Activated naive CD8-positive, alpha-beta T cell treated with anti-CD3 and anti-CD28 coated beads, Interleukin-2, amount 50 U/mL, for 24 hours (primary cell): ENCODE results near the gene CCDC15.
A peak's percentile ranks its signal among the peaks of the same experiment; 100 is the strongest.
"Not testable (repeated sequence)": the region's sequence is repeated elsewhere in the genome, so short reads cannot be mapped to it uniquely, and the experiment has no call there.

Source experiments
- ATAC-seq: fragments of 150-1000 bp; cut with Tn5 transposase; one replicate; pipeline ENCODE4 v1.10.0; 2021
- DNase-seq: peaks from one replicate; pipeline ENCODE4 v3.0.0; 2021
- H3K27ac Mint-ChIP-seq: one replicate; pipeline ENCODE4 v1.8.0; 2021; ENCODE audit warnings: mild to moderate bottlenecking, mixed read lengths
- H3K27me3 Mint-ChIP-seq: one replicate; pipeline ENCODE4 v1.8.0; 2021; ENCODE audit warnings: mixed read lengths
- H3K36me3 Mint-ChIP-seq: one replicate; pipeline ENCODE4 v1.8.0; 2021; ENCODE audit warnings: low read depth, mixed read lengths
- H3K4me1 Mint-ChIP-seq: one replicate; pipeline ENCODE4 v1.8.0; 2021; ENCODE audit warnings: mixed read lengths
- H3K4me3 Mint-ChIP-seq: one replicate; pipeline ENCODE4 v1.8.0; 2021; ENCODE audit warnings: mild to moderate bottlenecking, moderate library complexity, mixed read lengths
- H3K9me3 Mint-ChIP-seq: one replicate; pipeline ENCODE4 v1.8.0; 2021; ENCODE audit warnings: mixed read lengths

Gene CCDC15

GRCh38 chr11:125084057-125084416 is 130.0 kb downstream of the CCDC15 start:
- no peak overlapping the region for H3K4me3 Mint-ChIP-seq
- no peaks in the 10 kb centered on the region for H3K36me3 Mint-ChIP-seq
- no peak for DNase-seq
- no peaks in the 10 kb centered on the region for H3K27me3 Mint-ChIP-seq
- H3K4me1 Mint-ChIP-seq, result no peaks in the 10 kb centered on the region
- H3K27ac Mint-ChIP-seq, result no peak overlapping the region
- no peak for ATAC-seq
- H3K9me3 Mint-ChIP-seq, result no peaks in the 10 kb centered on the region

DNA sequence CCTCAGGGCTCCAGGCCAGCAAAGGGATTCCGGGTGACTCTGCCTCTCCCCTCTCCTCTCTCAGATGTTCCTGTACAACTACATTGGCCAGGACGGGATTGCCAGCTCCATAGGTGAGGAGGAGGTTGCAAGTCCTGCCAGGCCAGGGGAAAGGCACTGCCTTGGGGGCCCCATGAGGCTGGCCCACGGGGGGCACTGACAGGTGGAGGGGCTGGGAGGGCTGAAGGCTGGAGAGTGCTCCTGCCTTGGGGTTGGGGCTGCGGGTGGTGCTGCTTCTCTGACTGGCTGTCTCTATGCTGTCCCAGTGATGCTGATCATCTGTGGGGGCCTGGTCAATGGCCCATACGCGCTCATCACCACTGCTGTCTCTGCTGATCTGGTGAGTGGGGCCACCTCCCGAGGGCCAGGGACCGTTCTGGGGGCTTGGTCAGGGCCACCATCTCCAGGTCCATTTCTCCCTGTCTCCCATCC is 130.8 kb downstream of the CCDC15 start:
- Mint-ChIP-seq H3K9me3 (no peaks in the 10 kb centered on the region), H3K4me1 (no peaks in the 10 kb centered on the region), H3K36me3 (no peaks in the 10 kb centered on the region), H3K27ac (no peak overlapping the region), H3K27me3 (no peaks in the 10 kb centered on the region), H3K4me3 (no peak overlapping the region)
- ATAC-seq, result no peak
- no peak for DNase-seq

DNA sequence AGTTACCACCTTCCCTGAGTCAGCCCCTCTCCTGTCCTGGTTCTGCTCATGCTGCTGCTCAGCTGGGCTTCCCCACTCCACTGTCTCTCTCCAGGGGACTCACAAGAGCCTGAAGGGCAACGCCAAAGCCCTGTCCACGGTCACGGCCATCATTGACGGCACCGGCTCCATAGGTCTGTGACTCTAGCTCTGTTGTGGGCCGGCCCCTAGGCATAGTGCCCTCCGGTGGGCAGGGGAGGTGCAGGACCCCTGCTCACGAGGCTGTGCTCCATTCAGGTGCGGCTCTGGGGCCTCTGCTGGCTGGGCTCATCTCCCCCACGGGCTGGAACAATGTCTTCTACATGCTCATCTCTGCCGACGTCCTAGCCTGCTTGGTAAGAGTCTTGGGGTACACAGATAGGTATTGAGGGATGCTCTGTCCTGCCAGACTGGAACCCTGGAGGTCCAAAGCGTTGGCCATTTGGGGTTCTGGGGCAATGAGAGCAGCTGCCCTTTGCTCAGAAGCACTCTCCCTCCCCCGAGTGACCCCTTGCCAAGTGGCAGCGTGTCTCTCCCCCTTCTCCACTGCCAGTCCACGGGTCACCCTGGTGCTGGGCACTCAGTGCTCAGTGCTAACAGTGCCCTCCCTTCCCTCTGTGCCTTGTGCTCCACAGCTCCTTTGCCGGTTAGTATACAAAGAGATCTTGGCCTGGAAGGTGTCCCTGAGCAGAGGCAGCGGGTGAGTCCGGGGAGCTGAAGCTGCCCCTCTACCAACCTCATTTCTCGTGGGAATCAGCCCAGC is 131.5 kb downstream of the CCDC15 start:
- H3K4me3 Mint-ChIP-seq, result no peak overlapping the region
- H3K27ac Mint-ChIP-seq, result no peak overlapping the region
- no peaks in the 10 kb centered on the region for H3K9me3 Mint-ChIP-seq
- DNase-seq, result no peak
- no peaks in the 10 kb centered on the region for H3K27me3 Mint-ChIP-seq
- peak; percentile 12 for ATAC-seq
- H3K4me1 Mint-ChIP-seq, result no peaks in the 10 kb centered on the region
- no peaks in the 10 kb centered on the region for H3K36me3 Mint-ChIP-seq

DNA sequence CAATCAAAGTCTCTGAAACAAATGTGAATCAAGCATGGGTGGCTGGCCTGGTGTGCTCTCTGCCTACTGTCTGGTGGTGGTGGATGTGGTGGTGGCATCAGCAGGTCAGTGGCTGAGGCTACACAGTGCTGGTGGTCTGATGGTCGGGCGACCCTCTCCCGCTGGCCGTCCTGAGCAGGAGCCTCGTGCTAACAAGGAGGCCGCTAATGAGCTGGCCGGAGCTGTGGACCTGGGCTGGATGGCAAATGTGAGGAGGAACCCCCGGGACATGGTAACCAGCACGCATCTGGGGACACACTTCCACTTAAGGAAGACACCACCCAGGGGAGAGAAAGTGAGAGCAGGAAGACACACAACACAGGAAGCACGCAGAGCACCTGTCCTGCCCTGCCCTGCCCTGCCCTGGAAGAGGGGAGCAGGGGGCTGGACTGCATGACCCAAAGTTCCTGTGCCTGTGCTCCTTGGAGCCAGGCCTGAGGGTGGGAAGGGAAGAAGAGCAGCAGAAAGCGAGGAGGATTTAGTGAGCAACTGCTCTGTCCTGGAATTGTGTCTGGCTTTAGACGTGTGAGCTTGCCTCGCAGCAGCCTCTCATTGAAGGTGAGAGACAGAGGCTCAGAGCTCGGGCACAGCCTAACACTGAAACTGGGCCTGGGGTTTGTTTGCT is 132.8 kb downstream of the CCDC15 start:
- Mint-ChIP-seq H3K4me1 (no peaks in the 10 kb centered on the region), H3K9me3 (no peaks in the 10 kb centered on the region), H3K27ac (no peak overlapping the region), H3K4me3 (no peak overlapping the region), H3K36me3 (no peaks in the 10 kb centered on the region), H3K27me3 (no peaks in the 10 kb centered on the region)
- DNase-seq, result no peak
- no peak for ATAC-seq

- no peak overlapping the region for H3K4me3 Mint-ChIP-seq
- no peaks in the 10 kb centered on the region for H3K9me3 Mint-ChIP-seq
- H3K27ac Mint-ChIP-seq, result no peak overlapping the region
- no peaks in the 10 kb centered on the region for H3K27me3 Mint-ChIP-seq
- ATAC-seq (no peak), DNase-seq (no peak)
- H3K36me3 Mint-ChIP-seq, result no peaks in the 10 kb centered on the region
- no peaks in the 10 kb centered on the region for H3K4me1 Mint-ChIP-seq
These were observed 134.1 kb downstream of the CCDC15 start for GRCh38 chr11:125088123-125088522.

GRCh38 chr11:125088576-125089455 is 134.8 kb downstream of the CCDC15 start:
- no peak overlapping the region for H3K27ac Mint-ChIP-seq
- ATAC-seq (no peak), DNase-seq (no peak)
- H3K4me1 Mint-ChIP-seq, result no peaks in the 10 kb centered on the region
- H3K36me3 Mint-ChIP-seq, result no peaks in the 10 kb centered on the region
- H3K9me3 Mint-ChIP-seq, result no peaks in the 10 kb centered on the region
- no peak overlapping the region for H3K4me3 Mint-ChIP-seq
- no peaks in the 10 kb centered on the region for H3K27me3 Mint-ChIP-seq

DNA sequence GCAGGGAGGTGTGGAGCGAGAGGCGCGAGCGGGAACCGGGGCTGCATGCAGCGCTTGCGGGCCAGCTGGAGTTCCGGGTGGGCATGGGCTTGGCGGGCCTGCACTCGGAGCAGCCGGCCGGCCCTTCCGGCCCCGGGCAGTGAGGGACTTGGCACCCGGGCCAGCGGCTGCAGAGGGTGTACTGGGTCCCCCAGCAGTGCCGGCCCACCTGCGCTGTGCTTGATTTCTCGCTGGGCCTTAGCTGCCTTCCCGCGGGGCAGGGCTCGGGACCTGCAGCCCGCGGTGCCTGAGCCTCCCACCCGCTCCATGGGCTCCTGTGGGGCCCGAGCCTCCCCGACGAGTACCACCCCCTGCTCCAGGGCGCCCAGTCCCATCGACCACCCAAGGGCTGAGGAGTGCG is 135.5 kb downstream of the CCDC15 start:
- H3K36me3 Mint-ChIP-seq, H3K27me3 Mint-ChIP-seq, DNase-seq, ATAC-seq, H3K27ac Mint-ChIP-seq, H3K4me3 Mint-ChIP-seq, H3K4me1 Mint-ChIP-seq, H3K9me3 Mint-ChIP-seq: not testable (repeated sequence)

DNA sequence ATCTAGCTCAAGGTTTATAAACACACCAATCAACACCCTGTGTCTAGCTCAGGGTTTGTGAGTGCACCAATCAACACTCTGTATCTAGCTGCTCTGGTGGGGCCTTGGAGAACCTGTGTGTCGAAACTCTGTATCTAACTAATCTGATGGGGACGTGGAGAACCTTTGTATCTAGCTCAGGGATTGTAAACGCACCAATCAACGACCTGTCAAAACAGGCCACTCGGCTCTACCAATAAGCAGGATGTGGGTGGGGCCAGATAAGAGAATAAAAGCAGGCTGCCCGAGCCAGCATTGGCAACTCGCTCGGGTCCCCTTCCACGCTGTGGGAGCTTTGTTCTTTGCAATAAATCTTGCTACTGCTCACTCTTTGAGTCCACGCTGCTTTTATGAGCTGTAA is 136.1 kb downstream of the CCDC15 start:
- H3K36me3 Mint-ChIP-seq, H3K9me3 Mint-ChIP-seq, H3K4me1 Mint-ChIP-seq, H3K4me3 Mint-ChIP-seq, H3K27ac Mint-ChIP-seq, DNase-seq, H3K27me3 Mint-ChIP-seq, ATAC-seq: not testable (repeated sequence)

GRCh38 chr11:125090816-125091215 is 136.8 kb downstream of the CCDC15 start:
- Mint-ChIP-seq H3K4me3 (no peak overlapping the region), H3K27ac (no peak overlapping the region), H3K36me3 (no peaks in the 10 kb centered on the region), H3K4me1 (no peaks in the 10 kb centered on the region), H3K9me3 (no peaks in the 10 kb centered on the region), H3K27me3 (no peaks in the 10 kb centered on the region)
- ATAC-seq, result no peak
- no peak for DNase-seq
